ENCODE measurements around the gene DYNC1I1. TPM values are rescaled to one million over a fixed set of nuclear protein-coding genes. Genes with fewer than 3 reads are reported as not detected.

Gene DYNC1I1
- total and polyA plus RNA-seq, 2 donors (not counting 1 experiment from before 2014, with no cell fraction given): 0.17 to 0.30 TPM

DNA sequence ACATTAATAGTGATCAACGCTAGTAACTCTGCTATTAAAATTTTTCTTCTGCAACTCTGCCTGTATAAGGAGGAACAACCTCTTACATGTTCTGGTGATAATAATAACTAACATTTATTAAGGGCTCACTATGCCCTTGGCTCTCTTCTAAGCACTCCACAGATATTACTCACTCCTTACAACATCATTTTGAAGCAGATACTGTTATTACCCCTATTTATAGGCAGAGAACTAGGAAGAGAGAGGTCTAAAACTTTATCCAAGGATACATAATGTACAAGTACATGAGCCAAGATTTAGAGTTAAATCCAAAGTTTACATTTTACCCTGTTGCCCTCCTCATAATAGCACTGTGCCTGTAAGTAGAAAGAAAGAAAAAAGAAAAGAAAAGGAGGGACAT is 205.6 kb downstream of the DYNC1I1 start:
- Histone ChIP-seq H3K9me3 (ENCODE audit: control insufficient read depth, insufficient read depth, low read depth, low read length) (no peaks in the 10 kb centered on the region), H3K9ac (ENCODE audit: insufficient read depth, low read length) (no peak overlapping the region), H3K4me2 (ENCODE audit: extremely low read depth, insufficient read depth, low read length) (no peak overlapping the region), H3K27ac (ENCODE audit: insufficient read depth, low read length) (no peak overlapping the region), H4K20me1 (ENCODE audit: control insufficient read depth, extremely low read depth, insufficient read depth, low read length) (no peaks in the 10 kb centered on the region), H3K4me1 (ENCODE audit: control insufficient read depth, extremely low read depth, insufficient read depth, low read length) (no peaks in the 10 kb centered on the region), H2AFZ (ENCODE audit: low read length) (no peak overlapping the region), H3K36me3 (ENCODE audit: control insufficient read depth, insufficient read depth, low read length) (no peaks in the 10 kb centered on the region), H3K4me3 (replicated peaks in 1 of 4; ENCODE audit: control extremely low read depth in 1 of 4, insufficient read depth in 1 of 4, low read depth in 3 of 4, low read length in 4 of 4) (no peak overlapping the region), H3K79me2 (ENCODE audit: control insufficient read depth, insufficient read depth, low read length) (no peaks in the 10 kb centered on the region), H3K27me3 (ENCODE audit: control insufficient read depth, insufficient read depth, low read length) (no peaks in the 10 kb centered on the region)
- DNase-seq (ENCODE audit: low read depth in 2 of 2): no peak
- TF ChIP-seq, protein P1, sequence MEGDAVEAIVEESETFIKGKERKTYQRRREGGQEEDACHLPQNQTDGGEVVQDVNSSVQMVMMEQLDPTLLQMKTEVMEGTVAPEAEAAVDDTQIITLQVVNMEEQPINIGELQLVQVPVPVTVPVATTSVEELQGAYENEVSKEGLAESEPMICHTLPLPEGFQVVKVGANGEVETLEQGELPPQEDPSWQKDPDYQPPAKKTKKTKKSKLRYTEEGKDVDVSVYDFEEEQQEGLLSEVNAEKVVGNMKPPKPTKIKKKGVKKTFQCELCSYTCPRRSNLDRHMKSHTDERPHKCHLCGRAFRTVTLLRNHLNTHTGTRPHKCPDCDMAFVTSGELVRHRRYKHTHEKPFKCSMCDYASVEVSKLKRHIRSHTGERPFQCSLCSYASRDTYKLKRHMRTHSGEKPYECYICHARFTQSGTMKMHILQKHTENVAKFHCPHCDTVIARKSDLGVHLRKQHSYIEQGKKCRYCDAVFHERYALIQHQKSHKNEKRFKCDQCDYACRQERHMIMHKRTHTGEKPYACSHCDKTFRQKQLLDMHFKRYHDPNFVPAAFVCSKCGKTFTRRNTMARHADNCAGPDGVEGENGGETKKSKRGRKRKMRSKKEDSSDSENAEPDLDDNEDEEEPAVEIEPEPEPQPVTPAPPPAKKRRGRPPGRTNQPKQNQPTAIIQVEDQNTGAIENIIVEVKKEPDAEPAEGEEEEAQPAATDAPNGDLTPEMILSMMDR (conservative IDR thresholded peaks at IDR 0.05 in 1 of 2, IDR thresholded peaks at IDR 0.05 in 1 of 2; ENCODE audit: low read depth in 1 of 2, low read length in 2 of 2): no peak
- TF ChIP-seq EZH2 (IDR thresholded peaks at IDR 0.05; ENCODE audit: low read length, missing control alignments): no peak

DNA sequence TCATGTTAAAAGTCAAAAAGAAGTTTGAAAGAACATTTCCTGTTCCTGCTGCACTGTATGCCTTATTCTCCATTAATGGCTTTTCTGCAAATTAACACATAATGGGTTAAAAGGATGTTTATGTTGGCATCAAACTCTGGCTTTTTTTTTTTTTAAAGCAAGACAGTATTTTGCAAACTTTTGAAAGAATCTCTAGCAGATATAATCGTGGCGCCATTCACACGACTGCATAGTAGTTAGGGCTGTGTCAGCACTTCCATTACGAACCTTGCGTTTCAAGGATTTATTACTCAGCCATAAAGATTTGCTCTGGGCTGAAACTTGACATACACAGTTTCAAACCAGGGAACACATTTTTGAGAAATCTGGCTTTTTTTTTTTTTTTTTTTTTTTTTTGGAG is 207.8 kb downstream of the DYNC1I1 start:
- no peak for TF ChIP-seq EZH2 (IDR thresholded peaks at IDR 0.05; ENCODE audit: low read length, missing control alignments)
- TF ChIP-seq, protein P1 (conservative IDR thresholded peaks at IDR 0.05 in 1 of 2, IDR thresholded peaks at IDR 0.05 in 1 of 2; ENCODE audit: low read depth in 1 of 2, low read length in 2 of 2): no peak
- no peak overlapping the region for H3K4me2 ChIP-seq (ENCODE audit: extremely low read depth, insufficient read depth, low read length)
- H3K79me2 ChIP-seq (ENCODE audit: control insufficient read depth, insufficient read depth, low read length): no peaks in the 10 kb centered on the region
- H2AFZ ChIP-seq (ENCODE audit: low read length): no peak overlapping the region
- no peak overlapping the region for H3K4me3 ChIP-seq (replicated peaks in 1 of 4; ENCODE audit: control extremely low read depth in 1 of 4, insufficient read depth in 1 of 4, low read depth in 3 of 4, low read length in 4 of 4)
- H3K36me3 ChIP-seq (ENCODE audit: control insufficient read depth, insufficient read depth, low read length): no peaks in the 10 kb centered on the region
- H4K20me1 ChIP-seq (ENCODE audit: control insufficient read depth, extremely low read depth, insufficient read depth, low read length): no peaks in the 10 kb centered on the region
- no peak for DNase-seq (ENCODE audit: low read depth in 2 of 2)
- H3K9me3 ChIP-seq (ENCODE audit: control insufficient read depth, insufficient read depth, low read depth, low read length): no peaks in the 10 kb centered on the region
- H3K27me3 ChIP-seq (ENCODE audit: control insufficient read depth, insufficient read depth, low read length): no peaks in the 10 kb centered on the region
- H3K27ac ChIP-seq (ENCODE audit: insufficient read depth, low read length): no peak overlapping the region
- no peak overlapping the region for H3K9ac ChIP-seq (ENCODE audit: insufficient read depth, low read length)
- H3K4me1 ChIP-seq (ENCODE audit: control insufficient read depth, extremely low read depth, insufficient read depth, low read length): no peaks in the 10 kb centered on the region

DNA sequence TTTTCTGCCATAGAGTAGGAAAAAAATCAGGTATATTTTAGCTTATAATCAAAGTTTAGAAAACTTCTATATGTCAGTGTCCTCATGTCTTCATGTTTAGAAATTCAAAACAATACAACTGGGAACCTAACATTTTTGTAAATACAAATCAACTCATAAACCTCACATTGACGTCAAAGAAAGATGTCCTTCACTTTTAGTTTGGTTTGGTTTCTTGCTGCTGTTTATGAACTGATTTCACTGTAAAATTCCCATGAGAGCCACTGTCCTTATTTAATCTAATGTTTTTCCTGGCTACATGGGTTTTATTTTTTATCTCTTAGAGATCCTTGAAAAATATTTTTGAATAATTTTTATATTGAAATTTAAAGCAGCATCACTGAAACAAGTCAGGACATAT is 208.4 kb downstream of the DYNC1I1 start:
- no peak for DNase-seq (ENCODE audit: low read depth in 2 of 2)
- H3K4me2 ChIP-seq (ENCODE audit: extremely low read depth, insufficient read depth, low read length): no peak overlapping the region

More for the DNA sequence above, 208.4 kb downstream of the DYNC1I1 start:
- Histone ChIP-seq H3K36me3 (ENCODE audit: control insufficient read depth, insufficient read depth, low read length) (no peaks in the 10 kb centered on the region), H3K4me3 (replicated peaks in 1 of 4; ENCODE audit: control extremely low read depth in 1 of 4, insufficient read depth in 1 of 4, low read depth in 3 of 4, low read length in 4 of 4) (no peak overlapping the region), H3K9ac (ENCODE audit: insufficient read depth, low read length) (no peak overlapping the region), H3K4me1 (ENCODE audit: control insufficient read depth, extremely low read depth, insufficient read depth, low read length) (no peaks in the 10 kb centered on the region), H3K9me3 (ENCODE audit: control insufficient read depth, insufficient read depth, low read depth, low read length) (no peaks in the 10 kb centered on the region), H3K79me2 (ENCODE audit: control insufficient read depth, insufficient read depth, low read length) (no peaks in the 10 kb centered on the region), H4K20me1 (ENCODE audit: control insufficient read depth, extremely low read depth, insufficient read depth, low read length) (no peaks in the 10 kb centered on the region), H3K27ac (ENCODE audit: insufficient read depth, low read length) (no peak overlapping the region), H2AFZ (ENCODE audit: low read length) (no peak overlapping the region), H3K27me3 (ENCODE audit: control insufficient read depth, insufficient read depth, low read length) (no peaks in the 10 kb centered on the region)
- TF ChIP-seq, protein P1 (conservative IDR thresholded peaks at IDR 0.05 in 1 of 2, IDR thresholded peaks at IDR 0.05 in 1 of 2; ENCODE audit: low read depth in 1 of 2, low read length in 2 of 2): no peak
- TF ChIP-seq EZH2 (IDR thresholded peaks at IDR 0.05; ENCODE audit: low read length, missing control alignments): no peak

All from fibroblast of lung (primary cell).